IMR-90 (cell line): ENCODE measurements around the gene AFAP1L1. TPM values are rescaled to one million over a fixed set of nuclear protein-coding genes. Genes with fewer than 3 reads are reported as not detected.

Source experiments
- ATAC-seq: fragments of 200-7000 bp; cut with Tn5 transposase; 2 replicates; pipeline ENCODE4 v1.9.1; 2020; ENCODE audit warnings: low read depth, mild to moderate bottlenecking, moderate library complexity
- BruUV-seq: library from RNA; stranded (reverse); fragments of 400-500 nt; replicated peaks from 2 replicates; lab custom pipeline; 2021; lab: Mats Ljungman, UMichigan
- CTCF ChIA-PET: fragments of 300-600 bp; formaldehyde crosslinking; extraction: SDS; loops from one replicate; lab custom pipeline; 2021; ENCODE audit warnings: antibody characterized with exemption; lab: Yijun Ruan, JAX
- POLR2A ChIA-PET: fragments of 300-600 bp; sonication (Branson Sonifier 250); formaldehyde crosslinking; loops from one replicate; lab custom pipeline; 2022; ENCODE audit warnings: antibody characterized with exemption; ENCODE audit not compliant: unreplicated experiment; lab: Charles Lee
- DNase-seq: peaks from one replicate; pipeline ENCODE4 v3.0.0; 2013
- H2AFZ ChIP-seq: replicated peaks from 2 replicates; pipeline ENCODE3; 2013; ENCODE audit warnings: low read length, mild to moderate bottlenecking; ENCODE audit not compliant: poor library complexity
- H2AK5ac ChIP-seq: 2 replicates; pipeline ENCODE4 v1.6.1; 2013; ENCODE audit warnings: low read depth, low read length, inconsistent platforms
- H2AK9ac ChIP-seq: replicated peaks from 2 replicates; pipeline ENCODE3; 2013; ENCODE audit warnings: mild to moderate bottlenecking, low read depth, low read length, moderate library complexity; ENCODE audit not compliant: poor library complexity
- H2BK120ac ChIP-seq: 2 replicates; pipeline ENCODE4 v1.6.1; 2013; ENCODE audit warnings: low read depth, low read length, inconsistent platforms
- H2BK15ac ChIP-seq: 3 replicates; pipeline ENCODE4 v1.6.1; 2013; ENCODE audit warnings: low read depth, low read length, inconsistent platforms
- H2BK20ac ChIP-seq: 2 replicates; pipeline ENCODE4 v1.6.1; 2013; ENCODE audit warnings: low read depth, mild to moderate bottlenecking, inconsistent platforms, low read length, moderate library complexity
- H2BK5ac ChIP-seq: 2 replicates; pipeline ENCODE4 v1.6.1; 2013; ENCODE audit warnings: mild to moderate bottlenecking, low read depth, low read length, inconsistent platforms; ENCODE audit not compliant: poor library complexity, severe bottlenecking
- H3K14ac ChIP-seq: replicated peaks from 2 replicates; pipeline ENCODE4 v1.6.1; 2013; ENCODE audit warnings: low read depth, low read length, inconsistent platforms
- H3K18ac ChIP-seq: 2 replicates; pipeline ENCODE4 v1.6.1; 2013; ENCODE audit warnings: low read depth, low read length, control low read depth
- H3K23ac ChIP-seq: 2 replicates; pipeline ENCODE4 v1.6.1; 2013; ENCODE audit warnings: low read depth, low read length, inconsistent platforms
- H3K27ac ChIP-seq: 2 replicates; pipeline ENCODE4 v1.5.1; 2013; ENCODE audit warnings: mild to moderate bottlenecking, control low read depth, low read length; ENCODE audit not compliant: insufficient read depth
- H3K27me3 ChIP-seq: 2 replicates; pipeline ENCODE4 v1.6.1; 2013; ENCODE audit warnings: low read length; ENCODE audit not compliant: control insufficient read depth, insufficient read depth
- H3K36me3 ChIP-seq: 2 replicates; pipeline ENCODE4 v1.6.1; 2013; ENCODE audit warnings: low read length, mixed read lengths; ENCODE audit not compliant: control insufficient read depth, insufficient read depth
- H3K4ac ChIP-seq: 2 replicates; pipeline ENCODE4 v1.6.1; 2013; ENCODE audit warnings: low read depth, low read length, inconsistent platforms
- H3K4me1 ChIP-seq: 2 replicates; pipeline ENCODE4 v1.6.1; 2013; ENCODE audit warnings: low read length, mixed read lengths; ENCODE audit not compliant: control insufficient read depth, insufficient read depth
- H3K4me2 ChIP-seq: 2 replicates; pipeline ENCODE4 v1.6.1; 2013; ENCODE audit warnings: low read depth, mild to moderate bottlenecking, control low read depth, low read length, moderate library complexity
- H3K4me3 ChIP-seq: 2 replicates; pipeline ENCODE4 v1.5.1; 2013; ENCODE audit warnings: low read depth, mild to moderate bottlenecking, control low read depth, low read length, moderate library complexity; ENCODE audit not compliant: insufficient read depth
- H3K56ac ChIP-seq: 2 replicates; pipeline ENCODE4 v1.6.1; 2013; ENCODE audit warnings: low read length, inconsistent platforms; ENCODE audit not compliant: insufficient read depth; ENCODE audit errors: extremely low read depth
- H3K79me1 ChIP-seq, 2 experiments: 2 replicates each; pipeline ENCODE4 v1.6.1; 2013; ENCODE audit warnings: low read length in 2 of 2, inconsistent platforms in 1 of 2, low read depth in 1 of 2
- H3K9ac ChIP-seq: 2 replicates; pipeline ENCODE4 v1.6.1; 2013; ENCODE audit warnings: low read depth, low read length, control low read depth
- H3K9me1 ChIP-seq: 2 replicates; pipeline ENCODE4 v1.6.1; 2013; ENCODE audit warnings: low read length, inconsistent platforms; ENCODE audit not compliant: insufficient read depth
- H3K9me3 ChIP-seq: 2 replicates; pipeline ENCODE4 v1.6.1; 2013; ENCODE audit warnings: low read length; ENCODE audit not compliant: control insufficient read depth, insufficient read depth
- H4K20me1 ChIP-seq: 2 replicates; pipeline ENCODE4 v1.6.1; 2013; ENCODE audit warnings: low read length, inconsistent platforms; ENCODE audit not compliant: insufficient read depth
- H4K5ac ChIP-seq: 2 replicates; pipeline ENCODE4 v1.6.1; 2013; ENCODE audit warnings: mild to moderate bottlenecking, low read depth, low read length, control low read depth
- H4K8ac ChIP-seq, 2 experiments: 2 replicates each; pipeline ENCODE4 v1.6.1; 2013; ENCODE audit warnings: low read depth in 2 of 2, low read length in 2 of 2, control low read depth in 1 of 2, inconsistent platforms in 1 of 2
- H4K91ac ChIP-seq: 2 replicates; pipeline ENCODE4 v1.6.1; 2013; ENCODE audit warnings: low read depth, low read length, inconsistent platforms; ENCODE audit not compliant: insufficient read depth
- CHD1 ChIP-seq: IDR thresholded peaks from 2 replicates; pipeline ENCODE4 v1.6.1; 2012; ENCODE audit warnings: low read depth, low read length, improper control_type of control experiment
- POLR2A ChIP-seq: IDR thresholded peaks from 2 replicates; pipeline ENCODE4 v1.6.1; 2012; ENCODE audit warnings: mild to moderate bottlenecking, low read depth, low read length
- WGBS, 2 experiments: methylation state at CpG; one replicate each; pipeline versions ENCODE4 v1.1.5 to v1.1.7; 2013; ENCODE audit warnings: missing lambda C conversion rate in 2 of 2; ENCODE audit not compliant: insufficient read length in 1 of 2; ENCODE audit errors: extremely low coverage in 2 of 2; 5-methylcytosine and 5-hydroxymethylcytosine counted together
- dilution Hi-C: fragments of 300-500 bp; cut with HindIII; formaldehyde crosslinking; loops from one replicate; pipeline ENCODE4 v1.14.3; 2018; ENCODE audit warnings: low sequenced_read_pairs; ENCODE audit not compliant: unreplicated experiment
- in situ Hi-C: fragments of 300-500 bp; cut with MboI; formaldehyde crosslinking; loops from 3 replicates; pipeline ENCODE4 v1.14.3; 2019; ENCODE audit warnings: low sequenced_read_pairs, inconsistent platforms, mixed read lengths
- intact Hi-C: fragments of 100-400 bp; cut with micrococcal nuclease; formaldehyde crosslinking; loops from 2 replicates; pipeline ENCODE4 v1.10.0; 2022
- polyA plus RNA-seq, 3 experiments: library from polyadenylated mRNA; depleted of rRNA; stranded (reverse); fragments of >200 nt; gene quantifications; 2 replicates each; pipeline ENCODE4 v1.2.3, GENCODE V29; 2012; ENCODE audit warnings: low replicate concordance in 1 of 3
- total RNA-seq: library from RNA; depleted of rRNA; stranded (reverse); fragments of >200 nt; gene quantifications from 2 replicates; pipeline ENCODE4 v1.2.3, GENCODE V29; 2012

The AFAP1L1 gene
- total and polyA plus RNA-seq, 2 of the 4 experiments (the other 2 are of a cell fraction): 3.3 to 5.7 TPM

DNA sequence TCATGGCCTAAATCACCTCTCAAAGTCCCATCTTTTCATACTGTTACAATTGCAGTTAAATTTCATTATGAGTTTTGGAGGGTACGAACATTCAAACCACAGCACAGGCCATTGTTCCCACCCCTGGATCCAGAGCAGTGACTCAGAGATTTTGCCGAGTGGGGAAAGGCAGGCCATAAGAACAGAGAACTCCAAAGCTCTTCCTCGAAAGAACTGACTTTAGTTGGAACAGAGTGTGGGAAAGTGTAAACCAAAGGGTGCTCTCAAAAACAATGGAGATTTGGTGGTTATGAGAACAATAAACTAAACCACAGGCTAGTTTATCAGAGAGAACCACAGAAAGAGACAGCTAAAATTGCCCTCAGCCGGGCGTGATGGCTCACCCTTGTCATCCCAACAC is 54.2 kb downstream of the AFAP1L1 start:
- ChIA-PET CTCF (interaction anchor here (1.3 kb wide), 1 partner anchor 42 kb away, joined by 3 read pairs; no protein-coding TSS in a partner anchor), POLR2A (no interaction called here)
- no peak overlapping the region for H3K23ac ChIP-seq
- no peaks in the 10 kb centered on the region for H4K20me1 ChIP-seq
- no peaks in the 10 kb centered on the region for H3K9me3 ChIP-seq
- H3K56ac ChIP-seq: no peak overlapping the region
- no peak overlapping the region for H2BK15ac ChIP-seq
- H2BK120ac ChIP-seq: peak overlapping the region; percentile 70; the same call in 1 of the 2 replicates
- ATAC-seq (no peak), DNase-seq (no peak)
- intact Hi-C loops: no loop called here
- in situ Hi-C loops: no loop called here
- H3K14ac ChIP-seq: 0 out of 2 replicates have a peak overlapping the region, but pooled peaks have one; percentile 27
- peak overlapping the region; percentile 22 for H2BK5ac ChIP-seq
- no peak overlapping the region for H2AK5ac ChIP-seq
- peak overlapping the region in 1 of 2 experiments; percentile 63; a peak in 2 of 4 replicates for H4K8ac ChIP-seq
- H3K36me3 ChIP-seq: no peaks in the 10 kb centered on the region
- H3K9ac ChIP-seq: no peak overlapping the region
- H3K27ac ChIP-seq: no peak overlapping the region
- H3K4me2 ChIP-seq: no peak overlapping the region
- no peak overlapping the region for H4K5ac ChIP-seq
- H3K4ac ChIP-seq: no peak overlapping the region
- H2BK20ac ChIP-seq: no peak overlapping the region; the same call in 1 of the 2 replicates
- peak overlapping the region; percentile 22; the same call in 1 of the 2 replicates for H4K91ac ChIP-seq
- no peaks in the 10 kb centered on the region for H3K79me1 ChIP-seq
- no peak overlapping the region for H2AFZ ChIP-seq
- BruUV-seq: no TSS peak
- no CpG with 5 or more reads among the region's 5 CpGs for WGBS, 2 experiments
- peak overlapping the region; percentile 44 for H2AK9ac ChIP-seq
- dilution Hi-C loops: no loop called here
- peaks cover 3% of the 10 kb centered on the region; the same call in 1 of the 2 replicates for H3K9me1 ChIP-seq
- peak overlapping the region; percentile 46; the same call in 1 of the 2 replicates for H3K18ac ChIP-seq
- TF ChIP-seq CHD1 (no peak), POLR2A (no peak)
- H3K4me1 ChIP-seq: peaks cover 7% of the 10 kb centered on the region
- no peak overlapping the region for H3K4me3 ChIP-seq
- no peaks in the 10 kb centered on the region for H3K27me3 ChIP-seq
